ENCODE data around the gene KRT75.
A peak's percentile ranks its signal among the peaks of the same experiment; 100 is the strongest.

Gene KRT75

DNA sequence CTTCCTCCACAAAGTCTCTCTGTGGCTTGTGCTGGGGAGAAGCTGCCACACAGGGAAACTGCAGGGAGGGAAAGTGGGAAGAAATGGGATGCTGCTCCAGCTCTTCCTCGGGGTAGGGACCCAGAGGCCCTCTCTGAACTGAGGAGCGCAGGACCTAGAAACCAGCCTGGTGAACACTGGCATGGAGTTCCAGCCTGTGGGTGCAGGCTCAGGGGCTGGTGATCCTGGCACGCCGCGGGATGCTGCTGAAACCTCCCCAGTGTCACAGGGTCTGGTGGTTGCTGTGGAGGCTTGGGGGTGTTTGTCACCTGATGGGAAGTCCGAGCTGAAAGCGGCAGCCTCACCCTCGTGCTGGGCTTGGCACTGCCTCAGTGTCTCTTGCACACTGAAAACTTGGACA is 5.2 kb upstream of the KRT75 start:
- DNase-seq = no peak

DNA sequence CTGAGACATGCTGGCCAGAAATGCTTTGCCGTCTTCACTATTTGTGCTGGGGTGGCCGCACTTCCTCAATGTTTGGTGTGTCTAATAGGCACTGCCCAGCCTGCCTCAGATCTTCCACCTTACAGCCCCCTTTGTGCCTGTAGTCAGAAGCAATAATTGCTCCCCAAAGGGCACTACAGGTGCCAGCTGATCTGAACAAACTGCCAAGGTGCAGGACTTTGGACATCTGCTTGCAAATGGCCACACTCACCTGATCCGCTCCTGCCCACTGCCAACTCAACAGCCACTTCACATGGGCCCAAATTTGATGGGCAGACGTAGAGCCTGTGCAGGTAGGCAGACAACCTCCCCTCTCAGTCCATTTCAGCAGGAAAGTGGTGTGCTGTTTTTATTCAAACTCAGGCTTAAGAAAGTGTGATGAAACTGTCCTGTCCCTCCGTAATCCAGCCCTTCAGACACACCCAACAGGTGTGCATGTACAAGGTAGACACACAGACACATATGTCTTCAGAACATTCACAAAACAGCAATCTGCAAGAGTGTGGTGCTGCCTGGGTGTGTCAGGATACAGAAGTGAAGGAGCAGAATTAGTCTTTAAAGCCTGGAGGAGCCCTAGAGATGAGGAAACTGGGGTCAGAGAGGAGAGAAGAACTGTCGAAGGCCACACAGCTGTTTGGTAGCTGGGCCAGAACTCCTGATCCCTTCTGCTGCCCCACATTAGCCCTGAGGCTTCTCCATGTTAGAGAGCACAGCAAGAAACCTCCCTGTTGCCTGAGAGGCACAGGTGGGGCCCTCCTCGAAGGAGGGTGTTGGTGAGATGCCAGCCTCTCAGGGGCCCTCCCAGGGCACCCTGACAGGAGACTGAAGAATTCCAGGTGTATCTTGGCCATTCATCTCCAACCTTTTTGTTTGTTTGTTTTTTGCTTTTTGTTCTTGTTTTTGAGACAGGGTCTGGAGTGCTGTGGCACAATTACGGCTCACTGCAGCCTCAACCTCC is 4.4 kb upstream of the KRT75 start:
- DNase-seq = no peak

DNA sequence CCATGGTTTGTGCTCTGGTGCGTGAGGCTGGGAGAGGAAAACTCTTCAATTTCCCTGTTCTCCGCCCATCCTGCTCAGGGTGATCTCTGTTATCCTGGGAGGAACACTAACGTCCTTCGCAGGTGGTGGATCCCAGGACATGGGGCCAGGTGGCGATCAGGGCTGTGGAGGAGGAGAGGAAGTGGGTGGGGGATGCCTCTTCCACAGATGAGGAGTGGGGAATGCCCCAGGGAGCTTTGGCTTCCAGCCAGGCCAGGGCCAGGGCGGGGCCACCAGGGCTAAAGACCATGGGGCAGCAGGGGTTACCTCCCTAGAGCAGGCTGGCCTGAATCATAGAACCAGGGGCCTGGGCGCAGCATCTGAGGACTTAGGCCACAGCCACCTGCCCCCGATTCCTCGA is 3.3 kb upstream of the KRT75 start:
- DNase-seq = no peak

DNA sequence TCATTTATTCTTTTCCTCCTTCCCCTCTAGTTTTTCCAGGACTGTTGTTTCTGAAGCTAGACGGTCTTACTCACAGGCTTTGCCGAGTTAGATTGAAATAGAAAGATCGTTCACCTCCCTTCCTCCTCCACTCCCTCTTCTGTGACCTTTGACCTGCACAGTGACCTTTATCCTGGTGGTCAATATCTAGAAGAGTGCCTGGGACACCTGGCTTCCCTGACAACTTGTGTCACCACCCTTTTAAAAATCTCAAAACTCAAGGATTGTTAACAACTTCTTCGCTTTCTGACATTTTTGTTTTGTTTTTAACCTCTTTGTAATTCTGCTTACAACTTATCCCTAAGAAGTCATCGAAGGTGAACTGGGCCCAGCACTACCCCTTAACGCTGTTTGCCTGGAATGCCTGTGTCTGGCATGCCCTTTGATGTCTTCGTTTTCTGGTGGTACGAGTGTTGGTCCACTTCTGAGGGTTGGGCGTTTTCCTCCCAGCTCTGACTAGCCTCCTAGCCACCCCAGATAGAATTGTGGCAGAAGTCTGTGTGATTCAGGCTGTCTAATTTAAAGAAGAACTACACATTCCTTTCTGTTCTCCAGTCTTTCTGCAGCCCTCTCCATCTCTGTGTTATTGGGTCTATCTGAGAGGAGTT is 2.8 kb upstream of the KRT75 start:
- no peak for DNase-seq

DNA sequence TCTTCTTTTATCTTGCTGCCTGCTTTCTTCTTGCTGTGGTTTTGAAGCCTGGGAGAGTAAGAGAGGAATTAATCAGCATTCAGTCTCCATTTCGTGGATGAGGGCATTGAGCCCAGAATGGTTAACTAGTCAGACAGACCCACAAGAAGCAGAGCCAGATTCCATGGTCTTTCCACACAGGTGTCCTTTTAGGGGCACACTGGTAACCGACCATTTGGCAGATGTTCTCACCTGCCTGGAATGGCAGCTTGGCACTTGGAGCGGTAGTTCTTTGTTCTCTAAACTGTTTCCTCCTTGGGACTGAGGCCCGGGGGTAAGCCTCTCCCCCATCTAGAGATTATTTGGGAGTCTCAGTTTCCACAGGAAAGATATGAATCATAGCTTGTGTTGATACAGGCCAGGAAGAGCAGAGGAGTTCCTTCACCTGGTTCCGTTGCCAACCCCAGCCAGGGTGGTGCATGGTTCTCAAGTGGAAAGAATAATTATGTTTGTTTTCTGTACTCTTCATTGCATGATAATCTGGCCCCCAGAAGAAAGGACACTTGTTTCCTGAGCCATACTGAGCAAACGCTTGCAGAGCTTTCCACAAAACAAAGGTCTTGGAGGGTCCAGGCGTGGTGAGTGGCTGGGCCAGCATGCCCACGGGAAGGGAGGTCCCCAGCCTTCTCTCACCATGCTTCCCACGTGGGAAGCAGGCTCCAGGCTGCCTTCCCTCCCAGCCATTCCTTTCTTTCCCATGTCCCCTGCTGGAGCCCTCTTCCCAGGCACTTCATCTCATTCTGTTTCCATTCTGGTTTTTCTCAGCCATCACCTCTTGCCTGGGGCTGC is 2.0 kb upstream of the KRT75 start:
- no peak for DNase-seq

DNA sequence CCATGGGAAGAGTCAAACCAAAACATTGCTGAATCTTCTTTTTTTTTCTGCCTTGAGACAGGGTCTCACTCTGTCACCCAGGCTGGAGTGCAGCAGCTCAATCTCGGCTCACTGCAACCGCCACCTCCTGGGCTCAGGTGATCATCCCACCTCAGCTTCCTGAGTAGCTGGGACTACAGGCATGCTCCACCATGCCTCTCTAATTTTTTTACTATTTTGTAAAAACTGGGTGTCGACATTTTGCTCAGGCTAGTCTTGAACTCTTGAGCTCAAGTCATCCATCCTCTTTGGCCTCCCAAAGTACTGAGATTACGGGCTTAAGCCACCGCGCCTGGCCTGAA is 1.5 kb upstream of the KRT75 start:
- no peak for DNase-seq

DNA sequence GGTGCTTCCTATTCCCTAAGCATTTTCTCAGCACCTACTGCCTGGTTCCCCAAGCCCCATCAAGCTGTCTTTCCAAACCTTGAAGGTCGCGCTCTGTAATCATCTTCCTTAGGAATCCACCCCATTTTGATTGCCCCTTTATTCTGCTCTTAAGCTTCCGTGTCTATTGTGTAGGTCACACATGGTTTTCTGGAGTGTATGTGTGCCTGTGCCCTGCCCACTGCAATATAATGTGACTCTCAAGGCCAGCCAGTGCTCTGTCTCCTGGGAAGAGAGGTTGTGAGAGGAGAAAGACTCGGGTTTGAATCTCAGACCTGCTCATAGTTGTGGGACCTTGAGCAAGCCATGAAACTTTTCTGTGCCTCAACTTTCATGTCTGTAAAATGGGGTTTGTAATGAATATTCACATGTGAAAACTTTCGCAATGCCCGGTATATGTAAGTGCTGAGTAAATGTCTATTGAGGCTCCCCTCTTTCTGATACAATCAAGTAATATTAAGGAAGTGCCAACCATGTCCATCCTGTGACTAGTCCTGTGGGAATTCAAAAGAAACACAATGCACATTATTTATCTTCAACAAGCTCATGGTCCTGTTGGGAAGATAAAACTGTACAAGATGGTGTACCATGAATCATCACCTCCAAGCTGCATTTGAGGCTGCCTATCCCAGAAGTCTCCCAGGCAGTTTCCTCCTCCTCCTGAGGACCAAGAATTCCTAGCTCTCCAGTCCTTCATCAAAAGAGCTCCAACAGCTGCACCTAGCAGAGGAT is 774 bp upstream of the KRT75 start:
- no peak for DNase-seq

DNA sequence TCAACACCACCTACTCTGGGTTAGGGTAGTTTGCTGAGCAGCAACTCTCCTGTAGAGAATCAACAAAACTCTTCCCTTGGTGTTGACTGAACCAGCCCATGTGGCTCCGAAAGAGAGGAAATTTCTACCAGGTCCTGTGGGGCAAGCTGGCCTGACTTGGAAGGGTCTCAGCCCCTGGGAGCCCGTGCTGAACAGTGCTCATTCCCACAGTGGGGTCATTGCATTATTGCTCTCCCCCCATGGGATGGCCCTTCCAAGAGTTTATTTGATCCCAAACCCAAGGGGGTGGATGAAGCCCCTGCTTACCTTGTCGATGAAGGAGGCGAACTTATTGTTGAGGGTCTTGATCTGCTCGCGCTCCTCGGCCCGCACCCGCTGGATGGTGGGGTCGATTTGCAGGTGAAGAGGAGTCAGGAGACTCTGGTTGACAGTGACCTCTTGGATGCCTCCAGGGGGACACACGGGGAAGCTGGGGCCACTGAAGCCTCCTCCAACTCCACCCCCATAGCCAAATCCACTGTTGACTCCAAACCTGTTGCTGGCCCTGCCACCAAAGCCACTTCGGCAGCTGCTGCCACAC is 580 bp downstream of the KRT75 start:
- no peak for DNase-seq

DNA sequence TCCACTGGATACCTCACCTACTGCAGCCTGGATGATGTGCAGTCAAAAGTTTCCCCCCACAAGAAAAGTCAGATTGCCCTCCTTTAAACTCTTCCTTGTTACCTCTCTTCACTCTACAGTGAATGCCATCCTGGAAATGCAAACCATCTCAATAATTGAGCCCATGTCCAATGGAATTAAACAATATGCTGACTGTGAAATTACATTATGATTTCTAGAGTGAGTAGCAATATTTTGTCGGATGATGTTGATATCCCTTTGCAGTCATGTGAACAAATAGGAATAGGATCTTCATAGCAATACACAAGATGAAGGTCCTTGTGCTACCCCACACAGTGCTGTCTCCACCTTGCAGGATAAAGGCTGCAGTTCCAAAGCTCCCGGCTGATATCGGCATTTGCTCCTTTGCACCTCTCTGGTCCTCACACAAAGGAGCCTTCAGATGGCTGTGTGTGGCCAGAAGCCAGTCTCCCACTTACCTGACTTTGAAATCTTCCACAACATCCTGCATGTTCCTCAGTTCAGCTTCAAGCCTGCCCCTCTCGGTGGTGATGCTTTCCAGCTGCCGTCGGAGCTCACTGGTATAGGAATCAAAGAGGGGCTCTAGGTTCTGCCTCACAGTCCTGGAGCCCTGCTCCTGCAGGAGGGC is 1.5 kb downstream of the KRT75 start:
- no peak for DNase-seq

DNA sequence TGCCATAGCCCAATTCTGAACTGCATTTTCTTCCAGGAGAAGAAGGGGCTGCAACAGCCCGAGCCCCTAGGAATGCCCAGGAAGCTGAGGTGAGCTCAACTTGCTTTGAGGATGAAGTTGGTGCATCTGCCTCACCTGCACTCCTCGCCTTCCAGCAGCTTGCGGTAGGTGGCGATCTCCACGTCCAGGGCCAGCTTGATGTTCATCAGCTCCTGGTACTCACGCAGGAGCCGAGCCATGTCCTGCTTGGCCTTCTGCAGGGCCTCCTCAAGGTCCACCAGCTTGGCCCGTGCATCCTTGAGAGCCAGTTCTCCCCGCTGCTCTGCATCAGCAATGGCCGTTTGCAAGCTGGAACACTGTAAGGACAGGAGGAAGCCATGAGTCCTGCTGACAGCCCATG is 6.0 kb downstream of the KRT75 start:
- no peak for DNase-seq

DNA sequence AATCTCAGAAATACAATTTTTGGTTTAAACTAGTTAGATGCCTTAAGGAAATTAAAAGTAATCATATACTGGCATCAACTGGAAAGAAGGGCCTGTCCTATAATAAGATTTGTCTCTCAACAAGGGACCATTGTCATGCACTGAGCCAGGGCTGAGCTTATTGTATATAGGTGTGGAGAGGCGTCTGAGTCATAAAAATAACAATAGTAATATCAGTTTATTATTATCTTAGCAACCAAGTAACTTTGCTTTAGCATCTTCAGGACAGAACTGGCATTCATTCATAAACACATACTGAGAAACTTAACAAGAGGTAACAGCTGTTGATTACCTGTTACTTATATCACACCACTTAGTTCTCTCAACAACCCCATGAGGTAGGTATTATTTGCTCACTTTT is 7.1 kb downstream of the KRT75 start:
- DNase-seq = no peak

DNA sequence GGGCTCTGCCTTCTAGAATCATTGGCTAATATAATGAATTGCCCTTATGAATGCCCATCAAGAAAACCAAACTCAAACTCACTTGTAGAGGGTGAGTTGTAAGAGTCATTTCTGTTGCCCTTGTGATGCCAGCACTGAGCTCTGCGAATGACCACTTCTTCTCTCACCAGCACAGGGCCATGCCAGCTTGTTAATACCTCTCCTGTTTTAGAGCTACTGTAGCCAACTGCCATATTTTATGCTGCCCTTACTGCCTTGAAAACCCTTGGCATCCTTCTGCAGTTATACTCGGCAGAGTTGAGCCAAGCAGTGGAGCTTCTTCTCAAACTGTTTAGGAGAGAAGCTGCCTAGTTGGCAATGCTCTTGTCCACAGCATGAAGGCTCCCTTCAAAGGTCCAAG is 8.1 kb downstream of the KRT75 start:
- DNase-seq = no peak

DNA sequence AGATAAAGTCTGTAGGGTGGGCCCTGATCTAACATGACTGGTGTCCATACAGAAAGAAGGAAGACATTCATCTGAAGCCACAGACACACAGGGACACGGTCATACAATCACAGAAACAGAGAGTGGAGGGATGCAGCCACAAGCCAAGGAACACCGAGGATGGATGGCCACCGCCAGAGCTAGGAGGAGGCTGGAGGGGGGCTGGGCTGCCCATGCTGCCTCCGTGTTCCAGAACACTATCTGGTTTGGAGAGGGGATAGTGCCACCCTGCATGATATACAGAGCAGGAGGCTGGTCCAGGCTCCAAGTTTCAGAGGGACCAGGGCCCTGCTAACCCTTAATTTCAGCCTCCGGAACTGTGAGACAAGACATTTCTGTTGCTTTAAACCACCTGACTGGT is 8.7 kb downstream of the KRT75 start:
- no peak for DNase-seq

DNA sequence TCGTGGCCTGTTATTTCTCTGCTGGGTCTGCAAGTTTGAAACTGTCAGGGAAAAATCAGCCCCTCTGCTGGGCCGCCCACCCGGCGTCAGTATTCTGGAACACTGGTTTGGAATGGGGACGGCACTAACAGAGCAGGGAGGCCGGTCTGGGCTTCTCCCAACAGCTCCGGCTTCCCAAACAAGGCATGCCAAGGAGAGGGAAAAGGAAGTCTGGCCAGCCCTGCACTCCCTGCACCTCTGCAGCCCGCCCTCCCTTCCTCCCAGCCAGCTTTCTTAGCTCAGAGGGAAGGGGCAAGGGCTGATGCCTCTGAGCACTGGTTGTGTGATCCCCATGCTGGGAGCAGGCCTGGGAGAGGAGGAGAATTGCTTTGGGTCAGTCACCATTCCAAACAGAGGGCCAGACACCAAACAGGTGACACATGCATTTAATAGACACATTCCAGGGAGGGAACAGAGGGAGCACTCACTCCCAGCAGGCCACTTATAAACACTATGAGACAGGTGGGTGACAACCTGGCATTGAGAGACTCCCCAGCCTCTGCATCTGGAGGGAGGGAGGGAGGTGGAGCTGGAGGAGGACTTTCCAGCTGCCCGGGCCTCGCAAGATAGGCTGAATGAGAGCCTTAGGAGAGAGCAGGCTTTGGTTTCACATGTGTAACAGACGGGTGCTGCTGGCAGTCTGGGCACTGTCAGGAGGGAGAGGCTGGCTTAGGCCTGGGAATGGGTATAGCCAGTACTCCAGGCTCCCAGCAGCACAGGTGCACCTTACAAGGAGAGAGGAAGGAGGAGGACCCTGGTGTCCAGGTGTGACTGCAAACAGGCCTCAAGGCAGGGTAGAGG is 10.3 kb downstream of the KRT75 start:
- peak; percentile 52 for DNase-seq

DNA sequence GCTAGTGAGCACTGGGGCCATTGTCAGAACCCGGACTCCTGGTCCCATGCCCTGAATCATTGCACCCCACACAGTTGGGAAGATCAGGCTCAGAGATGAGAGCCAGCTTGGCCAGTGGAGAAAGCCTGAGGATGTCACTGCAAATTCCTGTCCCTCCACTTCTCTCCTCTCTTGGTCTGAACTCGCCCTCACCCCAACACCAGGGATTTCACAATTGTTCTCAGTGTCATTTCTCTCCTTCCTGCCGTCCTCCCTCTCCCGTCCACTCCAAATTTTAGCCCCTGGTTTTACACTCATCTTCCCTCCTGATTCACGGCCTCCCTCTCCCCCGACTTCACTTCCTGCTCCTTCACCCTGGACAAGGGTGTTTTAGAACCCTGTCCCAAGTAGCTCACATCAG is 11.1 kb downstream of the KRT75 start:
- no peak for DNase-seq

DNA sequence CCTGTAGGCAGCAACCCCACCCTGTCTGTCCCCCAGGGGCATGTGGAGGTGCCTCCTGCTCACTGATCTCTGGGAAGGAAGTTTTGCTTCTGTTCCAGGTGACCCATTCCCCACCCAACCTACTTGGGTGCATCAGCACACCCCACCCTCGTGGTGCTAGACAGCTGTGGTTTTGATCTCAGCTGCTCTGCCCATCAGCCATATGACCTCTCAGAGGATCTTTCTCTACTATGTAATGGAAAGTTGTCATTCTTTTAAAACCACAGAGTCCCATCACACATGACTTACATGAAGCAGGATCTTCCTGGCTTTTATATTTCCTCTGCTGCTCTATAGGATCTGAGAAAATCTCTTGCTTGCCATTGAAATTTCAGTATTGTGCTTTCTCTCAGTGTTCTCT is 14.5 kb downstream of the KRT75 start:
- no peak for DNase-seq

DNA sequence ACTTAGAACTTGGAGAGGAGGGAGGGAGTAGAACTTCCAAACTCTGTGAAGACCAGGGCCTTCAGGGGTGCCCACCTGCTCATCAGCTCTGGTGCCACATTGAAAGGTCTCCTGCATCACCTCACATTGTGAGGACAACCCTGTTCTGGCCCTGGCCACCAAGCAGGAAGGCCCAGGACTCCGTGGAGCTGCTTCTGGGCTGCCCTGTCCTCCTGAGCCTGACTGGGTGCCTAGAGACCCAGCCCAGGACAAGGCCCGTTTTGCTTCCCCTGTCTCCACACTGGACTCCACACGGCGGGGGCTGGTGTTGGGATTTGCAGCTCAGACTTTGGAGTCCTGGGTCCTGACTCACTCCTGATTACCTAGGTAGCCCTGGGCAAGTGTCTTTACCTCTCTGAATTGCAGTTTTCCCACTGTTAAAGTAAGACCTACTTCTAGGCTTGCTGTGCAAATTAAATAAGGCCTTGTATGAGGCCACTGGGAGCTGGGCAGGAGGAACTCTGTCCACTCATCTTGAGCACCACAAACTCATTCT is 15.5 kb downstream of the KRT75 start:
- DNase-seq = no peak

DNA sequence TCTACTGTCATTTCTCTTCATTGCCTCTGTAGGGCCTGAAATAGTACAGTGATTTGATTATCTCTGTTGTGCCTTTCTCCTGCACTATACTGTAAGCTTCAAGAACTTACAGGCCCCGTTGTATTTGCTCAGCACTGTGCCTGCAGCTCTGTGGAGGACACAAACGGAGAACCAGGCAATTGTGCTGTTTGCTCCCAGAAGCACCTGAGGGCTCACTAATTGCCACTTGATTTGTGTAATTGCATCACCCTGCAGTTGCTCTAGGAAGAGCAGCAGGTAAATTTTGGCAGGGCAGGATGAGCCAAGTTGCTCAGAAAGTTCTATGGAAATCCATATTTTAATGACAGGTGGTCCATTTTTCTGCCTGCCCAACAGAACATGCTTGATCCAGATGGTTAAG is 16.4 kb downstream of the KRT75 start:
- peak; percentile 88 for DNase-seq

DNA sequence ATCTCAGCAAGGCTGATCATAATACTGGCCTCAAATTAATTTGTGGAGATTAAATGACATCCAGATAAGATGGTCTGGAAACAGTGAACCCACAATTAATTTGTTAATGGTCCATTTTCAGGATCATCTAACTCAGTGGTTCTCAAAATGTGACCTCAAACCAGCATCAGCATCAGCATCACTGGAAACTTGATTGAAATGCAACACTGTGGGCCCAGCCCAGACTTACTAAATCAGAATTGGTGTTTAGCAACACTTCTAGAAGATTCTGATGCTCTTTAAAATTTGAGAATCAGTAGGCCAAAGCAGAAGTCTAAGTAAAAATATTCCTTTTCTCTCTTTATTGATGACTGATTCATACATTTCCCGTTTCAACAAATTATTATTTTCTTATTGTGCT is 17.4 kb downstream of the KRT75 start:
- DNase-seq = no peak

DNA sequence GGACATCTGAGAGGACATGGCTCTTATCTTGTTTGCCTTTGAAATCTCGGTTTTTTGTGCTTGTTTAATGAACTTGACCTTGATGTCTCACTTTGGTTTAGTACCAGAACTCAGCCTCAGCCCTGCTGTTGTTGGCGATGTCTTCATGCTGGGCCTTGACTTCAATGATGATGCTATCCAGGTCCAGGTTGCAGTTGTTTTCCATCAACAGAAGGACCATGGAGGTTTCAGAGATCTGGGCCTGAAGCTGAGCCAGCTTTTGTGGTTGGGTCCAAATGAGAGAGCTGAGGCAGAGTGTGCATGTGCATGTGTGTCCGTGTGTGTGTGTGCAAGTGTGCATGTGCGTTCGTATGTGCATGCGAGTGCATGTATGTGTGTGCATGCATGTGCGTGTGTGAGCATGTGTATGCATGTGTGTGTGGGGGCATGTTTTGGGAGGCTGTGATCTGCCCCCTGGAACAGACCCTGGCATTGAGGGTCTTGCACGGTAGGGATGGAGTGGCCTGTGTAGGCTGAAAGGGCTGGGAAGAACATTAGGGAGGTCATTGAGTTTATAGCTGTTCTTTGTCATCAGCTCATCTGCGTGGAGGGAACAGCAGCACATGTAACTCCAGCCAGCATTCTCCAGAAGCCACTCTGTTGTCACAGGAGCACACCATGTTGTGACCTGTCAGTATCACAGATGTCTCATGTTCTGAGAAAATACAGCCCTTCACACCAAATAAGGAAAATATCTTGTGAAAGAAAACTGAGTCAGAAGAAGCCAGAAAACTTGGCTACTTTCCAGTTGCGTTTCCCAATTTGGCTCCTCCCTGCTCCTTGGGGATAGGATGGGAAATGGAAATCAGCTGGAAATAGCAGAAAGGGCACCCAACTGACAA is 18.1 kb downstream of the KRT75 start:
- no peak for DNase-seq

All from NCI-H774 (cell line).